SU-DHL-6 (cell line): ENCODE measurements around the gene RSPH9.

Experiments
- H2AFZ ChIP-seq: fragments of 200-600 bp; sonication (generic); 2 replicates; pipeline ENCODE4 v1.6.1; 2014; ENCODE audit warnings: low read depth, mild to moderate bottlenecking, moderate library complexity, mixed read lengths, antibody characterized with exemption, low read length; ENCODE audit not compliant: severe bottlenecking
- H3F3A ChIP-seq: fragments of 200-600 bp; shearing (Covaris generic); 2 replicates; pipeline ENCODE4 v1.6.0; 2016; ENCODE audit warnings: antibody characterized with exemption, mild to moderate bottlenecking; ENCODE audit not compliant: insufficient read depth
- H3K27ac ChIP-seq: fragments of 200-600 bp; sonication (generic); 2 replicates; pipeline ENCODE4 v1.5.1; 2016; ENCODE audit warnings: low read depth, mild to moderate bottlenecking, low read length, moderate library complexity, mixed read lengths
- H3K27me3 ChIP-seq: fragments of 200-600 bp; sonication (generic), shearing (Covaris generic); 2 replicates; pipeline ENCODE4 v1.6.0; 2014; ENCODE audit warnings: mild to moderate bottlenecking, low read length
- H3K36me3 ChIP-seq: fragments of 200-600 bp; sonication (generic); 2 replicates; pipeline ENCODE4 v1.6.1; 2014; ENCODE audit warnings: mild to moderate bottlenecking, low read length, mixed read lengths
- H3K4me2 ChIP-seq: fragments of 300-600, 200-600 bp; shearing (Covaris generic), sonication (generic); 2 replicates; pipeline ENCODE4 v1.6.0; 2014; ENCODE audit warnings: low read length, low read depth, mild to moderate bottlenecking; ENCODE audit not compliant: poor library complexity, severe bottlenecking
- H3K4me3 ChIP-seq: fragments of 200-600 bp; sonication (generic); 2 replicates; pipeline ENCODE4 v1.5.1; 2014; ENCODE audit warnings: antibody characterized with exemption, low read length, mild to moderate bottlenecking, mixed read lengths; ENCODE audit not compliant: insufficient read depth, poor library complexity, severe bottlenecking
- H3K79me2 ChIP-seq: fragments of 200-600 bp; sonication (generic); 2 replicates; pipeline ENCODE4 v1.6.1; 2014; ENCODE audit warnings: mild to moderate bottlenecking, low read length, moderate library complexity; ENCODE audit not compliant: insufficient read depth
- H3K9ac ChIP-seq: fragments of 200-600 bp; sonication (generic); 2 replicates; pipeline ENCODE4 v1.7.0; 2014; ENCODE audit warnings: mild to moderate bottlenecking, low read length
- H3K9me2 ChIP-seq: fragments of 200-600 bp; sonication (generic); replicated peaks from 2 replicates; pipeline ENCODE4 v1.6.1; 2014; ENCODE audit warnings: low read length; ENCODE audit not compliant: insufficient read depth
- H3K9me3 ChIP-seq: fragments of 200-600 bp; sonication (generic); 2 replicates; pipeline ENCODE4 v1.6.1; 2014; ENCODE audit warnings: low read length, mixed read lengths; ENCODE audit not compliant: insufficient read depth
- H4K20me1 ChIP-seq: fragments of 200-600 bp; sonication (generic); 2 replicates; pipeline ENCODE4 v1.6.1; 2014; ENCODE audit warnings: low read depth, mild to moderate bottlenecking, antibody characterized with exemption, low read length, moderate library complexity, mixed read lengths
- EZH2phosphoT487 ChIP-seq: fragments of 200-600 bp; sonication (generic), shearing (Covaris generic); conservative IDR thresholded peaks from 2 replicates; pipeline ENCODE4 v1.6.1; 2018; ENCODE audit warnings: mild to moderate bottlenecking, antibody characterized with exemption, low read length, moderate library complexity, mixed read lengths
- TF ChIP-seq, protein P1 (sequence below): fragments of 200-600 bp; sonication (generic); IDR thresholded peaks from one replicate; pipeline ENCODE4 v1.5.1; 2017; ENCODE audit warnings: antibody characterized with exemption, mild to moderate bottlenecking, low read length, moderate library complexity; ENCODE audit not compliant: insufficient read depth, poor library complexity, severe bottlenecking

Gene RSPH9

DNA sequence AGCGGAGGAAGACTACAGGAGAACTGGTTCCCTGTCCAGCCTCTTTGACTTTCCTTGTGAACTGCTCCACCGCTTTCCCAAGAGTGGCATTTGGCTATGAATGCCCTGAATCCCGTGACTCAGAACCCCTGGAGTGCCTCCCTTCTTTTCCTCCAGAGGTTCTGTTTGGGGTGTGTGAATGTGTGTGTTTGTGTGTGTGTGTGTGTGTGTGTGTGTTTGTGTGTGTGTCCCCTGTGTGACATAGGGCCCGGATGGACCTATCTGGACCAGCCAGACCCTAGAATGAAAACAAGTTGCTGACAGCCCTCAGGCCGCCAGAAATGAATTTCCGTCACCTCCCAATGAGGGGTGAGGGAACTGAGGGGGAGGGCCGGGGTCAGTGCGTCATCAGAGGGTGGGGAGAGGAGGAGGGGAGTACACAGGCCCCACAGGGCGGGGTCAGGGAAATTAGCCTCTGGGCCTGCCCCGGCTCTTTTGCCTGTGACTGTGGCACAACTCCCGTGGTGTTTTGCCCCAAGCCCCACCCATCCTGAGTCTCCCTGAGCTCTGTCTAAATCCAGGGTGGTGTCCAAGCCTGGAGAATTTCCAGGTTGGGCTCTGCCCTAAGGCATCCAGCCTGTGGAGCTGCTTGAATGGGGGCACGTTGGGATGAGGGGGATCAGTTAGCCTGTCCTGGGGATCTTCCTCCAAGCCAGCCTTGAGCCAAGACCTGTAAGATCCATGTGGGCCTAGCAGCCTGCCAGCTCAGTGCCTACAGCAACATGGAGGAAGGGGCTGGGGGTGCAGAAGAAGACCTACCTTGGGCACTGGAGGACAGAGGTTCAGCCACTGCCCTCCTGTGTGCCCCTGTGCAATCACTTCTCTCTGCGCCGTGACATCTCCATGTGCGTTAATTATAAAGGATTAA lies 58.0 kb downstream of the RSPH9 start:
- TF ChIP-seq, protein P1, sequence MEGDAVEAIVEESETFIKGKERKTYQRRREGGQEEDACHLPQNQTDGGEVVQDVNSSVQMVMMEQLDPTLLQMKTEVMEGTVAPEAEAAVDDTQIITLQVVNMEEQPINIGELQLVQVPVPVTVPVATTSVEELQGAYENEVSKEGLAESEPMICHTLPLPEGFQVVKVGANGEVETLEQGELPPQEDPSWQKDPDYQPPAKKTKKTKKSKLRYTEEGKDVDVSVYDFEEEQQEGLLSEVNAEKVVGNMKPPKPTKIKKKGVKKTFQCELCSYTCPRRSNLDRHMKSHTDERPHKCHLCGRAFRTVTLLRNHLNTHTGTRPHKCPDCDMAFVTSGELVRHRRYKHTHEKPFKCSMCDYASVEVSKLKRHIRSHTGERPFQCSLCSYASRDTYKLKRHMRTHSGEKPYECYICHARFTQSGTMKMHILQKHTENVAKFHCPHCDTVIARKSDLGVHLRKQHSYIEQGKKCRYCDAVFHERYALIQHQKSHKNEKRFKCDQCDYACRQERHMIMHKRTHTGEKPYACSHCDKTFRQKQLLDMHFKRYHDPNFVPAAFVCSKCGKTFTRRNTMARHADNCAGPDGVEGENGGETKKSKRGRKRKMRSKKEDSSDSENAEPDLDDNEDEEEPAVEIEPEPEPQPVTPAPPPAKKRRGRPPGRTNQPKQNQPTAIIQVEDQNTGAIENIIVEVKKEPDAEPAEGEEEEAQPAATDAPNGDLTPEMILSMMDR: no peak
- no peak for TF ChIP-seq EZH2phosphoT487
- Histone ChIP-seq H3K4me2 (no peak overlapping the region), H2AFZ (no peak overlapping the region), H3K27ac (no peak overlapping the region), H3F3A (peaks cover 11% of the 10 kb centered on the region), H3K9ac (no peak overlapping the region), H3K4me3 (no peak overlapping the region), H3K27me3 (0 out of 2 replicates have a peak, but pooled peaks cover 3% of the 10 kb centered on the region), H3K79me2 (no peaks in the 10 kb centered on the region), H3K9me2 (no peaks in the 10 kb centered on the region), H3K36me3 (no peaks in the 10 kb centered on the region), H3K9me3 (no peaks in the 10 kb centered on the region), H4K20me1 (no peaks in the 10 kb centered on the region)

DNA sequence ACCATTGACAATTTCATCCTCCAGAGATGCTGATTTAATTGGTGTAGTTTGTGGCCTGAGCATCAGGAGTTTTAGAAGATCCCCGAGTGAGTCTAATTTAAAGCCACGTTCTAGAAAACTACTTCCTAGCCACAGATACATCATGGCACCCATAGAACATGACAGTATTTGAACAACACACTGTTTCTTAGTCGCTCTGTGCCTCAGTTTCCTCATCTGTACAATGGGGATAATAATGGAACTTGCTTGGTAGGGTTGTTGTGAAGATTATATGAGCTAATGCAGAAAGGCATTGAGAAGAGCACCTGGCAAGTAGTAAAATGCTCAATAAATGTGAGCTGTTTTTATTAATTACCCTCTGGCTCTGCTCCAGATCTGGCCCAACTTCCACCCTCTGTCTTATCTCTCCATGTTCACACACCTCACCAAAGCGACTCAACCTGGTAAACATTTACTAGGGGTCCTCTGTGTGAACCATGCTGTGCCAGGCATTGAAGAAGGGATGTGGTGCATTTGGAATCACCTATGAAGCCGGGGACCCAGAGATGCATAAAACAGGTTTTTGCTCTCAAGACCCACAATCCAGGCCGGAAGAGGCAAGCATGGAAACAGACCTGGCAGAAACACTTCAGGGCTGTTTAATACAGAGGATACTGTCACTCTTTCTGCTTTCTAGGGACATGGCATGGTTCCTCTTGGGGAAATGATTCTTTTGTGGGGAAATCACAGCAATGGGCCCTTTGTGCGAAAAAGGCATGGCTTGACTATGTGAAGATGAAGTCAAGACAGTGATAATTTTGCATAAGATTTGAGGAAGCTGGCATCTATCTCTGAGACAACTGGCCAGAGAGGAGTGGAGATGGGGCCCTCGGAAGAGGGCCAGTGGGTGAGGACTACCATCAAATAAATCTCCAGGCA lies 58.9 kb downstream of the RSPH9 start:
- TF ChIP-seq, protein P1: no peak
- TF ChIP-seq EZH2phosphoT487: 0 out of 2 replicates have a peak, but pooled peaks have one; percentile 74
- Histone ChIP-seq H3K4me2 (no peak overlapping the region), H3K9ac (no peak overlapping the region), H3K9me3 (no peaks in the 10 kb centered on the region), H3F3A (peaks cover 11% of the 10 kb centered on the region), H2AFZ (no peak overlapping the region), H3K4me3 (no peak overlapping the region), H3K79me2 (no peaks in the 10 kb centered on the region), H3K36me3 (no peaks in the 10 kb centered on the region), H3K9me2 (no peaks in the 10 kb centered on the region), H3K27ac (no peak overlapping the region), H3K27me3 (no peaks in the 10 kb centered on the region), H4K20me1 (no peaks in the 10 kb centered on the region)

DNA sequence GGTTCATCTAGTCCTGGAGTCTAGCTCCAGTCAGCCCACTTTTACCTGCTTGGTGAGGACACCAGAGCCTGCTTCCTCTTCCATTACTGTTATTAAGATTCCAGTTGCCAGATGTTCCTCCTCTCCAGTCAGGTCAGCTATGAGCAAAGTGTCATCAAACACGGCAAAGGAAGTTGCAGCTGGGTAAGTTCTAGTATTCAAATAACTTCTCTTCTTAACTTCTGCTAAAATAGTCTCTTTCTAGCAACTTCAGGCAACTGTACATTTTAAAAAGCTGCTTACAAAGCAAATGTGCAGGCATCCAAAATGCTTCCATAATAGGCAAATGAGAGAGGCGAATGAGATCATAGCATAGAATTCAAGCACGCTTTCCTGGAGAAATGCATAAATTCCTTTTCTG lies 61.2 kb downstream of the RSPH9 start:
- Histone ChIP-seq H3K9me2 (no peaks in the 10 kb centered on the region), H3F3A (peaks cover 11% of the 10 kb centered on the region), H3K9ac (no peak overlapping the region), H4K20me1 (no peaks in the 10 kb centered on the region), H3K36me3 (no peaks in the 10 kb centered on the region), H3K79me2 (no peaks in the 10 kb centered on the region), H3K4me2 (peak overlapping the region; percentile 42), H3K27me3 (no peaks in the 10 kb centered on the region), H2AFZ (no peak overlapping the region), H3K9me3 (no peaks in the 10 kb centered on the region), H3K27ac (no peak overlapping the region), H3K4me3 (peak overlapping the region; percentile 3)
- TF ChIP-seq, protein P1: no peak
- no peak for TF ChIP-seq EZH2phosphoT487
